HEK293T (cell line): Measurements from ENCODE around the gene MRPL38.
"Not testable (repeated sequence)": the region's sequence is repeated elsewhere in the genome, so short reads cannot be mapped to it uniquely, and the experiment has no call there.

ENCODE experiments used
- CTCF ChIA-PET: fragments of 350-600 bp; formaldehyde crosslinking; extraction: SDS; loops from one replicate; lab custom pipeline; 2021; ENCODE audit warnings: antibody characterized with exemption, inconsistent platforms; lab: Yijun Ruan, JAX
- POLR2A ChIA-PET: fragments of 350-600 bp; formaldehyde crosslinking; extraction: SDS; loops from one replicate; lab custom pipeline; 2020; ENCODE audit warnings: antibody characterized with exemption, inconsistent platforms; lab: Yijun Ruan, JAX
- DNase-seq: peaks from one replicate; pipeline ENCODE4 v3.0.0; 2012; ENCODE audit warnings: mixed read lengths; ENCODE audit errors: extremely low spot score
- ARNT ChIP-seq: fragments of 450-650 bp; IDR thresholded peaks from 2 replicates; pipeline ENCODE4 v1.6.1; 2017; ENCODE audit warnings: mild to moderate bottlenecking
- BHLHE40 ChIP-seq: fragments of 450-650 bp; IDR thresholded peaks from 2 replicates; pipeline ENCODE4 v1.6.1; 2016; ENCODE audit warnings: mild to moderate bottlenecking, moderate library complexity, borderline replicate concordance
- CTBP1 ChIP-seq: fragments of 450-650 bp; IDR thresholded peaks from 2 replicates; pipeline ENCODE4 v1.6.1; 2016; ENCODE audit warnings: borderline replicate concordance
- ELF4 ChIP-seq: fragments of 450-650 bp; IDR thresholded peaks from 2 replicates; pipeline ENCODE4 v1.6.1; 2017; ENCODE audit warnings: antibody characterized with exemption
- FOXA1 ChIP-seq: fragments of 450-650 bp; IDR thresholded peaks from 2 replicates; pipeline ENCODE4 v1.6.1; 2016; ENCODE audit warnings: mild to moderate bottlenecking
- FOXK2 ChIP-seq: fragments of 450-650 bp; IDR thresholded peaks from 2 replicates; pipeline ENCODE4 v1.6.1; 2016; ENCODE audit warnings: mild to moderate bottlenecking
- FOXM1 ChIP-seq: fragments of 450-650 bp; IDR thresholded peaks from 2 replicates; pipeline ENCODE4 v1.6.1; 2017; ENCODE audit warnings: mild to moderate bottlenecking, borderline replicate concordance
- HDGF ChIP-seq: fragments of 450-650 bp; IDR thresholded peaks from 2 replicates; pipeline ENCODE4 v1.6.1; 2017; ENCODE audit warnings: antibody characterized with exemption, borderline replicate concordance
- L3MBTL2 ChIP-seq: fragments of 450-650 bp; conservative IDR thresholded peaks from 2 replicates; pipeline ENCODE4 v1.6.1; 2016; ENCODE audit warnings: mild to moderate bottlenecking
- LEF1 ChIP-seq: fragments of 450-650 bp; IDR thresholded peaks from 2 replicates; pipeline ENCODE4 v1.6.1; 2017; ENCODE audit warnings: mild to moderate bottlenecking, borderline replicate concordance
- NFRKB ChIP-seq: fragments of 450-650 bp; IDR thresholded peaks from 2 replicates; pipeline ENCODE4 v1.6.1; 2016; ENCODE audit warnings: mild to moderate bottlenecking, moderate library complexity
- SP1 ChIP-seq: fragments of 450-650 bp; IDR thresholded peaks from 2 replicates; pipeline ENCODE4 v1.6.1; 2017
- SUZ12 ChIP-seq: fragments of 450-650 bp; IDR thresholded peaks from 2 replicates; pipeline ENCODE4 v1.6.1; 2016; ENCODE audit warnings: mild to moderate bottlenecking
- TARDBP ChIP-seq: fragments of 450-650 bp; IDR thresholded peaks from 2 replicates; pipeline ENCODE4 v1.6.1; 2016
- ZNF384 ChIP-seq: fragments of 450-650 bp; IDR thresholded peaks from 2 replicates; pipeline ENCODE4 v1.6.1; 2016
- TF ChIP-seq, protein P1 (sequence below): fragments of 450-650 bp; IDR thresholded peaks from 2 replicates; pipeline ENCODE4 v1.6.1; 2016

MRPL38 gene

DNA sequence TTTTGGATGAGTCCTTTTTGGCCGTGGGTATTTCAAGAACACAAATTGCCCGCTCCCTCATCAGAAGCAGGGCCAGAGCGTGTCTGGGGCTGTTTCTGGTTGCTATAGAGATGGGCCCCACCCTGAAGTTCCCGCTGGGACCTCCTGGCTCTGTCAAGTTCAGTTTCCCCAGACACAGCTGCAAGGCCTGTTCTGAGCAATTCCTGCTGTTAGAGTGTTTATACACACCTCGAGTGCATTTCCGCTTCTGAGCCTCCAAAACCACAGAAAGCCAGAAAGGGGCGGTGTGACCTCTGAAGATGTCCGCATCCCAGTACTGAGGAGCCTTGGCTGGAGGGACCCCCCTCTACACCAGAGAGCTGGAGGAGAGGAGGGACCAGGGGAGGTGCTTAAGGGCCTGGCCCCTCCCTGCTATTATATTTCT is 40.2 kb downstream of the MRPL38 start:
- ChIA-PET CTCF (interaction anchor here (0.6 kb wide), 2 partner anchors 117 to 372 kb away, joined by 3 read pairs; no protein-coding TSS in a partner anchor), POLR2A (interaction anchor here (0.8 to 2.4 kb wide), 3 partner anchors 9 to 85 kb away, joined by 3 to 6 read pairs (median 4); partner anchors contain the start of gene WBP2)
- DNase-seq: no peak
- TF ChIP-seq BHLHE40 (no peak), ELF4 (no peak), NFRKB (no peak), TARDBP (no peak), FOXM1 (no peak), FOXK2 (no peak), L3MBTL2 (no peak), CTBP1 (no peak), ARNT (no peak), LEF1 (no peak), SP1 (no peak), ZNF384 (no peak), SUZ12 (no peak), FOXA1 (no peak), HDGF (no peak)
- TF ChIP-seq, protein P1, sequence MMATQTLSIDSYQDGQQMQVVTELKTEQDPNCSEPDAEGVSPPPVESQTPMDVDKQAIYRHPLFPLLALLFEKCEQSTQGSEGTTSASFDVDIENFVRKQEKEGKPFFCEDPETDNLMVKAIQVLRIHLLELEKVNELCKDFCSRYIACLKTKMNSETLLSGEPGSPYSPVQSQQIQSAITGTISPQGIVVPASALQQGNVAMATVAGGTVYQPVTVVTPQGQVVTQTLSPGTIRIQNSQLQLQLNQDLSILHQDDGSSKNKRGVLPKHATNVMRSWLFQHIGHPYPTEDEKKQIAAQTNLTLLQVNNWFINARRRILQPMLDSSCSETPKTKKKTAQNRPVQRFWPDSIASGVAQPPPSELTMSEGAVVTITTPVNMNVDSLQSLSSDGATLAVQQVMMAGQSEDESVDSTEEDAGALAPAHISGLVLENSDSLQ: no peak

DNA sequence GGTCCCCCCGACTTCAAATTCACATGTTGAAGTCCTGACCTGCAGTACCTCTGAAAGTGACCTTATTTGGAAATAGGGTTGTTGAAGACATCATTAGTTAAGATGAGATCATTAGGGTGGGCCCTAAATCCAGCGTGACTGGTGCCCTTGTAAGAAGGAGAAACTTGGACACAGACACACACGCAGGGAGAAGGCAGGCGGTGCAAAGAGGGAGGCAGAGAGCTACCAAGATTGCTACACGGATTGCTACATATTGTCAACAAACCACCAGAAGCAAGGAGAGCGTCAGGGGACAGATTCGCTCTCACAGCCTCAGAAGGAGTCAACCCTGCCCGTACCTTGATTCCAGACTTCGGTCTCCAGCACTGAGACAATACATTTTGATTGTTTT is 42.8 kb downstream of the MRPL38 start:
- CTCF ChIA-PET: interaction anchor here (1.1 to 2.6 kb wide), 7 partner anchors 11 to 65 kb away, joined by 4 to 33 read pairs (median 10); partner anchors contain the start of gene TRIM47
- POLR2A ChIA-PET: interaction anchor here (0.6 kb wide), 1 partner anchor 254 kb away, joined by 3 read pairs; no protein-coding TSS in a partner anchor
- TF ChIP-seq CTBP1 (no peak), LEF1 (no peak), FOXK2 (no peak), SP1 (no peak), ELF4 (no peak), SUZ12 (no peak), FOXA1 (no peak), L3MBTL2 (no peak), HDGF (no peak), TARDBP (no peak)
- DNase-seq: no peak

DNA sequence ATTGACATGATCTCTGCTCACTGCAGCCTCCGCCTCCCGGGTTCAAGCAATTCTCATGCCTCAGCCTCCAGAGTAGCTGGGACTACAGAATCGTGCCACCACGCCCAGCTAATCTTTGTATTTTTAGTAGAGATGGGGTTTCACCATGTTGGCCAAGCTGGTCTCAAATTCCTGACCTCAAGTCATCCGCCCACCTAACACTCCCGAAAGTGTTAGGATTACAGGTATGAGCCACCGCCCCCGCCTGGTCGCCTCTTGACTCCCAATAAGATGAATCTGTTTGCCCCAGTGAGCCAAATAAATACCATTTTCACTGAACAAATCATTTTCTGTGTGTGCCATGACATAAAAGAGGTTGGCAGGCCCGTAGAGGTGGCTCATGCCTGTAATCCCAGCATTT is 45.3 kb downstream of the MRPL38 start:
- POLR2A ChIA-PET, DNase-seq: not testable (repeated sequence)
- CTCF ChIA-PET: interaction anchor here (0.9 to 1.4 kb wide), 2 partner anchors 13 to 76 kb away, joined by 3 to 4 read pairs; no protein-coding TSS in a partner anchor

DNA sequence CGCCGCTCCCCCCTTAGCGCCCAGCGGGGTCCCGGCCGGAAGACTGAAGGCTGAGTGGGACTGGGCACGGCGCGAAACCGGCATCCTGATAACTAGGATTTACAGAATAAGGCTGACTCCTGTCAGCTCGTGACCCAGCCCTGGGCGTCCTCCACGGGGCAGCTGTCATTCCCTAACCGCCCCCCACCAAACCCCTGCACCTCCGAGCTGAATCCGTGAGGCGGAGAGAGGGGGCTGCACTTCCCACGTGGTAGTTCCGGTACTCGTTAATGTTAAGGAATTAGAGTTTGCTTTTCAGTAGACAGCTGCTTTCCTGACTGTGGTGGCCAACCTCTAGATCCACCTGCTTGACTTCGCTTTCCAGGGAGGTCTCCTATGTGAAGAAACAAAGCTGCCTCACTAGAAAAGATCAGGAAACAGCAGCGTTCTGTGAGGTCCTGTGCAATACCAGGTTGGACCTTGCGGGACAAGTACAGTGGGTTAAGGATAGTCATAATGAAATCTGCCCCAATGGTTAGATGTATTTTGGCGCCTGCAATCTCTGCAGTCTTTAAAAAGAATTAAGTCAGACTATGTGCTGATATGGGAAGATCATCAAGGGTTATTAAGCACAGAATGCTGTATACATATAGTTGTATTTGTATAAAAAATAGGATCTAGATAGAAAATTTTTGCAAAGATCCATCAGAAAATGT is 48.5 kb downstream of the MRPL38 start:
- POLR2A ChIA-PET: interaction anchor here (0.6 to 3.3 kb wide), 27 partner anchors 10 to 248 kb away, joined by 3 to 39 read pairs (median 6); partner anchors contain the start of genes FBF1, GALK1, MRPL38 and TRIM47
- TF ChIP-seq SP1 (no peak), FOXK2 (no peak), TARDBP (no peak), FOXM1 (no peak), L3MBTL2 (peak; percentile 49; the same call in 1 of the 2 replicates)
- CTCF ChIA-PET: interaction anchor here (0.6 to 2.0 kb wide), 9 partner anchors 11 to 389 kb away, joined by 3 to 13 read pairs (median 3); partner anchors contain the start of gene TRIM65
- DNase-seq: peak; percentile 73

DNA sequence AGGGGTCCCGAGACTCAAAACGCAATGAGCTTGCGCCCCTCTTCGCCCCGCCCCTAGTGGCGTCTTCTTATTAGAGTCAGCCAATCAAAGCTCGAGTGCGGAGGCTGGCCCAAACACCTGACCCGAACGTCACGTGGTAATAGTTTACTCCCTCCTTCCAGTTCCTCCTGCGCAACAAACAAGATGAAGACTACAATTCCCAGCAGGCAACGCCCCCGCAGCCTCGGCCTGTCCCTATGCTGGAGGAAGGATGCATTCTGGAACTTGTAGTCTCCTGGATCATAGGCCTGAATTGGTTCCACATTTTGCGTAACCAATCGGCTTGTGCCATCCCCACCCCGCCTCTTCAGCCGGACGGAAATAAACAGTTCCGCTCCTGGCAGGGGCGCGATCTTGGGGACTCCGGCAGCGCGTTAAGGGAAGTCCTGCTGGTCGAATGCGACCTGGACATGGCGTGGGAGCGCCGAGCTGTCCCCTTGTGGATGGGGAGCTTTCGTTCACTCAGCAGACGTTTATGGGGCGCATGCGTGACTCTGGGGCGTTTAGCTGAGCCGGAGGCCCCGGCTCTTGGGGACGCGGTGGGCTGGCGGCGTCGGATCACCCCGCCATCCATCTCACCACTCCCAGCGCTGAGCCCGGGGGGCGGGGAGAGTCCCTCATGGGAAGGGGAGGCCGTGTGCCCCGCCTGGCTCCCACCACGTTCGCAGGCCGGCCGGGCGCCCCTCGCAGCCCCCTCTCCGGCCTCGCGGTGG is 49.2 kb downstream of the MRPL38 start, which contains the start of gene WBP2:
Gene WBP2 (minus strand): TSS at position 26 of the 752 bp plus-strand sequence. CDS start 38 bp downstream, outside the sequence.
- CTCF ChIA-PET: interaction anchor here (0.6 to 2.0 kb wide), 11 partner anchors 10 to 150 kb away, joined by 3 to 13 read pairs (median 4); partner anchors contain the start of gene TRIM65
- peak; percentile 98 for DNase-seq

More for the DNA sequence above, 49.2 kb downstream of the MRPL38 start, which contains the start of gene WBP2:
- TF ChIP-seq SUZ12 (no peak; the same call in 1 of the 2 replicates), LEF1 (no peak), FOXA1 (no peak), ZNF384 (no peak), ELF4 (no peak; the same call in 1 of the 2 replicates), BHLHE40 (no peak), L3MBTL2 (peak; percentile 94), HDGF (0 out of 2 replicates have a peak, but pooled peaks have one; percentile 16), NFRKB (no peak)
- TF ChIP-seq, protein P1: 0 out of 2 replicates have a peak, but pooled peaks have one; percentile 34
- POLR2A ChIA-PET: interaction anchor here (0.5 to 3.3 kb wide), 44 partner anchors 9 to 873 kb away, joined by 3 to 39 read pairs (median 5); partner anchors contain the start of genes CDK3, FBF1, GALK1 and MRPL38
